B cell (primary cell): ENCODE results near the gene INPP5J. TPM values are rescaled to one million over a fixed set of nuclear protein-coding genes. Genes with fewer than 3 reads are reported as not detected.

Experiments used
- ATAC-seq: fragments of 200-7000 bp; cut with Tn5 transposase; one replicate; pipeline ENCODE4 v1.10.0; 2021; ENCODE audit warnings: low read depth, mild to moderate bottlenecking, moderate number of reproducible peaks, moderate library complexity
- CTCF ChIA-PET: fragments of 350-600 bp; sonication (Branson Sonifier 250); formaldehyde crosslinking; loops from one replicate; lab custom pipeline; 2021; ENCODE audit warnings: antibody characterized with exemption, inconsistent platforms; lab: Charles Lee
- POLR2A ChIA-PET: fragments of 350-600 bp; sonication (Branson Sonifier 250); formaldehyde crosslinking; loops from one replicate; lab custom pipeline; 2021; ENCODE audit warnings: antibody characterized with exemption; lab: Charles Lee
- DNase-seq: peaks from one replicate; pipeline ENCODE4 v3.0.0; 2013
- H2AFZ ChIP-seq: 2 replicates; pipeline ENCODE4 v1.6.1; 2012; ENCODE audit warnings: mild to moderate bottlenecking, low read depth, low read length; ENCODE audit not compliant: insufficient read depth, poor library complexity, severe bottlenecking
- H3K27ac ChIP-seq, 2 donors: 1 replicate in 1 of 2; 2 replicates in 1 of 2; pipeline ENCODE4 v1.5.1; 2012 to 2013; ENCODE audit warnings: low read length in 2 of 2, mild to moderate bottlenecking in 2 of 2, moderate library complexity in 1 of 2
- H3K27me3 ChIP-seq, 4 experiments: fragments of 200-600 bp in 1 of 4; sonication (generic) in 1 of 4; replicated peaks in 1 of 4; 1 replicate in 2 of 4; 2 replicates in 2 of 4; pipeline versions ENCODE4 v1.6.1 to v1.7.0; 2013 to 2016; ENCODE audit warnings: low read length in 3 of 4, mild to moderate bottlenecking in 2 of 4, mixed read lengths in 1 of 4, moderate library complexity in 1 of 4; ENCODE audit not compliant: insufficient read depth in 4 of 4, control insufficient read depth in 3 of 4; ENCODE audit errors: control extremely low read depth in 1 of 4
- H3K36me3 ChIP-seq, 2 experiments: replicated peaks in 1 of 2; 1 replicate in 1 of 2; 2 replicates in 1 of 2; pipeline versions ENCODE4 v1.6.1 to v1.7.1; 2013; ENCODE audit warnings: low read length in 1 of 2; ENCODE audit not compliant: insufficient read depth in 2 of 2, control insufficient read depth in 1 of 2; ENCODE audit errors: control extremely low read depth in 1 of 2, extremely low read depth in 1 of 2
- H3K4me1 ChIP-seq, 2 donors: fragments of 200-600 bp in 1 of 2; sonication (generic) in 1 of 2; 1 replicate in 1 of 2; 2 replicates in 1 of 2; pipeline versions ENCODE4 v1.5.1 to v1.6.1; 2013 to 2017; ENCODE audit warnings: low read length in 2 of 2; ENCODE audit not compliant: control insufficient read depth in 2 of 2, insufficient read depth in 2 of 2
- H3K4me2 ChIP-seq: replicated peaks from 2 replicates; pipeline ENCODE3; 2012; ENCODE audit warnings: mild to moderate bottlenecking, low read depth, low read length; ENCODE audit not compliant: poor library complexity, severe bottlenecking
- H3K4me3 ChIP-seq, 5 experiments: fragments of 200-600 bp in 1 of 5; sonication (generic) in 1 of 5; 1 replicate in 3 of 5; 2 replicates in 2 of 5; pipeline versions ENCODE4 v1.5.1 to v1.7.0; 2011 to 2016; ENCODE audit warnings: low read length in 4 of 5, mild to moderate bottlenecking in 4 of 5, low read depth in 2 of 5, control low read depth in 1 of 5, moderate library complexity in 1 of 5; ENCODE audit not compliant: insufficient read depth in 1 of 5; ENCODE audit errors: control extremely low read depth in 1 of 5, extremely low read depth in 1 of 5
- H3K79me2 ChIP-seq: fragments of 200-600 bp; sonication (generic); one replicate; pipeline ENCODE4 v1.6.0; 2016; ENCODE audit warnings: low read length; ENCODE audit not compliant: control insufficient read depth, insufficient read depth
- H3K9ac ChIP-seq: fragments of 200-600 bp; sonication (generic); 2 replicates; pipeline ENCODE4 v1.6.1; 2017; ENCODE audit warnings: mild to moderate bottlenecking, low read length, moderate library complexity
- H3K9me3 ChIP-seq, 3 donors: one replicate each; pipeline versions ENCODE4 v1.6.1 to v1.7.1; 2013; ENCODE audit warnings: low read length in 2 of 3; ENCODE audit not compliant: control insufficient read depth in 2 of 3, insufficient read depth in 1 of 3; ENCODE audit errors: control extremely low read depth in 1 of 3
- H4K20me1 ChIP-seq: 2 replicates; pipeline ENCODE4 v1.6.0; 2012; ENCODE audit warnings: mild to moderate bottlenecking, low read length; ENCODE audit not compliant: insufficient read depth, control insufficient read depth, poor library complexity, severe bottlenecking
- H3K27ac Mint-ChIP-seq: one replicate; pipeline ENCODE4 v1.8.0; 2021; ENCODE audit warnings: mixed read lengths
- H3K27me3 Mint-ChIP-seq: one replicate; pipeline ENCODE4 v1.8.0; 2021; ENCODE audit warnings: mixed read lengths
- H3K4me1 Mint-ChIP-seq: one replicate; pipeline ENCODE4 v1.8.0; 2021; ENCODE audit warnings: mixed read lengths
- H3K4me3 Mint-ChIP-seq: one replicate; pipeline ENCODE4 v1.8.0; 2021; ENCODE audit warnings: mixed read lengths
- H3K9me3 Mint-ChIP-seq: one replicate; pipeline ENCODE4 v1.8.0; 2022; ENCODE audit warnings: mixed read lengths; ENCODE audit not compliant: insufficient read depth
- EZH2 ChIP-seq: IDR thresholded peaks from 2 replicates; pipeline ENCODE4 v1.6.1; 2012; ENCODE audit warnings: borderline replicate concordance, low read depth, mild to moderate bottlenecking, moderate library complexity, low read length; ENCODE audit not compliant: insufficient read depth, poor library complexity, severe bottlenecking
- WGBS: methylation state at CpG from one replicate; pipeline ENCODE4 v1.1.5; 2013; ENCODE audit warnings: missing lambda C conversion rate; ENCODE audit not compliant: insufficient coverage; 5-methylcytosine and 5-hydroxymethylcytosine counted together
- intact Hi-C: fragments of 100-400 bp; cut with micrococcal nuclease; formaldehyde crosslinking; loops from one replicate; pipeline ENCODE4 v1.10.0; 2022
- polyA plus RNA-seq: library from polyadenylated mRNA; depleted of rRNA; stranded (reverse); fragments of >200 nt; gene quantifications from 2 replicates; pipeline ENCODE4 v1.2.3, GENCODE V29; 2012
- total RNA-seq, 2 donors: library from RNA; stranded (reverse); fragments of 120-200 nt in 1 of 2; gene quantifications; 1 replicate in 1 of 2; 2 replicates in 1 of 2; pipeline versions ENCODE4 v1.2.3 to v1.2.4, GENCODE V29; 2013 to 2022
- TF ChIP-seq, protein P1 (sequence below): fragments of 200-600 bp; IDR thresholded peaks from one replicate; pipeline ENCODE4 v1.8.0; 2022; ENCODE audit warnings: antibody characterized with exemption, mild to moderate bottlenecking

Gene INPP5J
- total and polyA plus RNA-seq, 2 donors (not counting 1 experiment from before 2014, with no cell fraction given) = 0.07 to 0.52 TPM

DNA sequence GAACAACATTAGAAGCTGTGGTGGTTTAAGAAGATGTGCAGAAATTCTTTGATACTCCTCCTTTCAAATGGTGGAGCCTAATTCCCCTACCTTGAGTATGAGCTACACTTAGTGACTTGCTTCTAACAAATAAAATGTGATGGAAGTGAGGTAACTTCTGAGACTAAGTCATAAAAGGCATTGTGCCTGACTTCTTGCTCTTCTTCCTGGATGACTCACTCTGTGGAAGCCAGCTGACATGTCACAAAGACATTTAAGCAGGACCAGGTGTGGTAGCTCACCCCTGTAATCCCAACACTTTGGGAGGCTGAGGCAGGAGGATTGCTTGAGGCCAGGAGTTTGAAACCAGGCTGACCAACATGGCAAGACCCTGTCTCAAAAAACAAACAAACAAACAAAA lies 21.5 kb downstream of the INPP5J start:
- no peaks in the 10 kb centered on the region for H3K36me3 ChIP-seq
- H3K79me2 ChIP-seq = no peaks in the 10 kb centered on the region
- no peak overlapping the region for H3K4me3 ChIP-seq
- no peak overlapping the region for H3K4me2 ChIP-seq
- no peaks in the 10 kb centered on the region for H3K4me1 Mint-ChIP-seq
- H3K9me3 Mint-ChIP-seq = no peaks in the 10 kb centered on the region
- ChIA-PET POLR2A (no interaction called here), CTCF (no interaction called here)
- no peaks in the 10 kb centered on the region for H3K4me1 ChIP-seq
- H2AFZ ChIP-seq = no peak overlapping the region
- peaks cover 0 to 10% (median 0%) of the 10 kb centered on the region in 4 experiments for H3K27me3 ChIP-seq
- TF ChIP-seq, protein P1, sequence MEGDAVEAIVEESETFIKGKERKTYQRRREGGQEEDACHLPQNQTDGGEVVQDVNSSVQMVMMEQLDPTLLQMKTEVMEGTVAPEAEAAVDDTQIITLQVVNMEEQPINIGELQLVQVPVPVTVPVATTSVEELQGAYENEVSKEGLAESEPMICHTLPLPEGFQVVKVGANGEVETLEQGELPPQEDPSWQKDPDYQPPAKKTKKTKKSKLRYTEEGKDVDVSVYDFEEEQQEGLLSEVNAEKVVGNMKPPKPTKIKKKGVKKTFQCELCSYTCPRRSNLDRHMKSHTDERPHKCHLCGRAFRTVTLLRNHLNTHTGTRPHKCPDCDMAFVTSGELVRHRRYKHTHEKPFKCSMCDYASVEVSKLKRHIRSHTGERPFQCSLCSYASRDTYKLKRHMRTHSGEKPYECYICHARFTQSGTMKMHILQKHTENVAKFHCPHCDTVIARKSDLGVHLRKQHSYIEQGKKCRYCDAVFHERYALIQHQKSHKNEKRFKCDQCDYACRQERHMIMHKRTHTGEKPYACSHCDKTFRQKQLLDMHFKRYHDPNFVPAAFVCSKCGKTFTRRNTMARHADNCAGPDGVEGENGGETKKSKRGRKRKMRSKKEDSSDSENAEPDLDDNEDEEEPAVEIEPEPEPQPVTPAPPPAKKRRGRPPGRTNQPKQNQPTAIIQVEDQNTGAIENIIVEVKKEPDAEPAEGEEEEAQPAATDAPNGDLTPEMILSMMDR = no peak
- TF ChIP-seq EZH2 = no peak
- H3K4me3 Mint-ChIP-seq = no peak overlapping the region
- peaks cover 1 to 10% (median 4%) of the 10 kb centered on the region in 3 donors for H3K9me3 ChIP-seq
- H3K27me3 Mint-ChIP-seq = peaks cover 9% of the 10 kb centered on the region
- H3K27ac Mint-ChIP-seq = no peak overlapping the region
- no peak for DNase-seq
- no peak for ATAC-seq
- H3K27ac ChIP-seq = no peak overlapping the region
- no peak overlapping the region for H3K9ac ChIP-seq
- intact Hi-C loops = no loop called here
- H4K20me1 ChIP-seq = no peaks in the 10 kb centered on the region

DNA sequence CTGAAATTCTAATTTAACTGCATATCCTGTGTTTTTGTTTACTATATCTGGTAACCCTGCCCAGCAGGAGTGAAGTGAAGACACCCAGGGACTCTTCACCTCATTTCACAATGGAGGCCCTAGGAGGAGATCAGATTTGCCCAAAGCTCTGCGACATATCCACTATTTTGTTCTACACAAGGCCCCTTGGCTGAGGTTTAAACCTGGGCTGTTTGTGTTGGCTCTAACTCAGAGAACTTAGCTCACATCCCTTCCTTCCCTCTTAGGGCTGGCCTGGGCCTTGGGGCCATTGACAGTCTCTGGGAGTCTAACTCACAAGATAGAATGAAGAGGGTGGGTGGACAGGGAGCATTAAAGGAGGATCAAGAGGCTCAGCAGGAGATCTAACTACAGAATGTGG lies 25.7 kb downstream of the INPP5J start:
- no peak overlapping the region for H3K4me3 Mint-ChIP-seq
- DNase-seq = no peak
- no peaks in the 10 kb centered on the region for H3K27me3 ChIP-seq
- peaks cover 1 to 10% (median 4%) of the 10 kb centered on the region in 3 donors for H3K9me3 ChIP-seq
- no peak overlapping the region for H3K4me2 ChIP-seq
- WGBS = no CpG with 5 or more reads among the region's 1 CpG
- H3K4me1 Mint-ChIP-seq = no peaks in the 10 kb centered on the region
- no peaks in the 10 kb centered on the region for H3K79me2 ChIP-seq
- no peaks in the 10 kb centered on the region for H4K20me1 ChIP-seq
- H3K27me3 Mint-ChIP-seq = peaks cover 14% of the 10 kb centered on the region
- no peaks in the 10 kb centered on the region for H3K9me3 Mint-ChIP-seq
- no peak overlapping the region for H3K27ac Mint-ChIP-seq
- ChIA-PET POLR2A (no interaction called here), CTCF (interaction anchor here (0.7 to 2.0 kb wide), 9 partner anchors 11 to 582 kb away, joined by 3 to 7 read pairs (median 4); no protein-coding TSS in a partner anchor)
- H3K27ac ChIP-seq = no peak overlapping the region
- no peak for ATAC-seq
- no peak overlapping the region for H3K4me3 ChIP-seq
- intact Hi-C loops = loop anchor here (2.0 to 5.0 kb wide), 3 partner anchors 42 to 201 kb away; partner anchors contain the start of gene SELENOM
- TF ChIP-seq EZH2 = no peak
- TF ChIP-seq, protein P1 = no peak
- H3K4me1 ChIP-seq = no peaks in the 10 kb centered on the region
- no peaks in the 10 kb centered on the region for H3K36me3 ChIP-seq
- H3K9ac ChIP-seq = no peak overlapping the region
- H2AFZ ChIP-seq = no peak overlapping the region
